Raji (cell line): ENCODE results near the gene SNTG2.

ENCODE experiments used
- POLR2A ChIP-seq: IDR thresholded peaks from 2 replicates; pipeline ENCODE4 v1.6.1; 2011; ENCODE audit warnings: low read depth, low read length, control low read depth; ENCODE audit not compliant: insufficient read depth

SNTG2 gene

GRCh38 chr2:1115843-1116539 lies 165.3 kb downstream of the SNTG2 start:
- no peak for TF ChIP-seq POLR2A

GRCh38 chr2:1117569-1117968 lies 166.9 kb downstream of the SNTG2 start:
- TF ChIP-seq POLR2A: no peak

- TF ChIP-seq POLR2A: no peak
Measured at GRCh38 chr2:1125217-1125616, 174.6 kb downstream of the SNTG2 start.

- no peak for TF ChIP-seq POLR2A
Measured at GRCh38 chr2:1125633-1126370, 175.2 kb downstream of the SNTG2 start.

GRCh38 chr2:1129982-1130381 lies 179.3 kb downstream of the SNTG2 start:
- no peak for TF ChIP-seq POLR2A

- TF ChIP-seq POLR2A: no peak
Measured at GRCh38 chr2:1130922-1131321, 180.3 kb downstream of the SNTG2 start.

GRCh38 chr2:1132328-1132969 lies 181.8 kb downstream of the SNTG2 start:
- no peak for TF ChIP-seq POLR2A

- no peak for TF ChIP-seq POLR2A
Measured at GRCh38 chr2:1134629-1135028, 184.0 kb downstream of the SNTG2 start.

GRCh38 chr2:1136067-1136466 lies 185.4 kb downstream of the SNTG2 start:
- no peak for TF ChIP-seq POLR2A

GRCh38 chr2:1136846-1137245 lies 186.2 kb downstream of the SNTG2 start:
- TF ChIP-seq POLR2A: no peak

- TF ChIP-seq POLR2A: no peak
Measured at GRCh38 chr2:1137264-1137663, 186.6 kb downstream of the SNTG2 start.

GRCh38 chr2:1137913-1138391 lies 187.3 kb downstream of the SNTG2 start:
- no peak for TF ChIP-seq POLR2A

GRCh38 chr2:1140389-1141003 lies 189.8 kb downstream of the SNTG2 start:
- no peak for TF ChIP-seq POLR2A

- TF ChIP-seq POLR2A: no peak
Measured at GRCh38 chr2:1141079-1141478, 190.4 kb downstream of the SNTG2 start.

- no peak for TF ChIP-seq POLR2A
Measured at GRCh38 chr2:1143129-1143528, 192.5 kb downstream of the SNTG2 start.
